GM23338 (cell line): ENCODE data around the gene C2orf42. TPM values are rescaled to one million over a fixed set of nuclear protein-coding genes. Genes with fewer than 3 reads are reported as not detected.
A peak's percentile ranks its signal among the peaks of the same experiment; 100 is the strongest.

Experiments used
- ATAC-seq: fragments of 200-7000 bp; cut with Tn5 transposase; 3 replicates; pipeline ENCODE4 v1.9.1; 2020
- DNase-seq: peaks from one replicate; pipeline ENCODE4 v3.0.0-alpha.2; 2015; ENCODE audit warnings: low spot score
- H2AFZ ChIP-seq: fragments of 200-600 bp; sonication (generic); 2 replicates; pipeline ENCODE4 v1.8.0; 2016; ENCODE audit warnings: antibody characterized with exemption, mild to moderate bottlenecking, moderate library complexity
- H3F3A ChIP-seq: fragments of 200-600 bp; sonication (generic); replicated peaks from 2 replicates; pipeline ENCODE4 v1.8.0; 2017; ENCODE audit warnings: antibody characterized with exemption, mixed run types, low read depth
- H3K27ac ChIP-seq: fragments of 200-600 bp; sonication (generic); 2 replicates; pipeline ENCODE4 v1.6.1; 2016; ENCODE audit warnings: low read depth
- H3K27me3 ChIP-seq: fragments of 200-600 bp; sonication (generic); 2 replicates; pipeline ENCODE4 v1.8.0; 2016; ENCODE audit warnings: mild to moderate bottlenecking, mixed run types, moderate library complexity; ENCODE audit not compliant: insufficient read depth
- H3K36me3 ChIP-seq: fragments of 200-600 bp; sonication (generic); 2 replicates; pipeline ENCODE4 v1.8.0; 2016; ENCODE audit warnings: mild to moderate bottlenecking; ENCODE audit not compliant: insufficient read depth
- H3K4me1 ChIP-seq: fragments of 200-600 bp; sonication (generic); 2 replicates; pipeline ENCODE4 v1.8.0; 2016; ENCODE audit warnings: mild to moderate bottlenecking, moderate library complexity; ENCODE audit not compliant: insufficient read depth
- H3K4me2 ChIP-seq: fragments of 200-600 bp; sonication (generic); 2 replicates; pipeline ENCODE4 v1.7.1; 2017; ENCODE audit warnings: mixed run types
- H3K4me3 ChIP-seq: fragments of 200-600 bp; sonication (generic); 2 replicates; pipeline ENCODE4 v1.6.1; 2016; ENCODE audit warnings: mixed run types
- H3K79me2 ChIP-seq: fragments of 200-600 bp; sonication (generic); replicated peaks from 2 replicates; pipeline ENCODE4 v1.8.0; 2017; ENCODE audit warnings: mild to moderate bottlenecking; ENCODE audit not compliant: insufficient read depth
- H3K9me2 ChIP-seq: fragments of 200-600 bp; sonication (generic); 2 replicates; pipeline ENCODE4 v1.8.0; 2017; ENCODE audit not compliant: insufficient read depth
- H4K20me1 ChIP-seq: fragments of 200-600 bp; sonication (generic); replicated peaks from 2 replicates; pipeline ENCODE4 v1.8.0; 2017; ENCODE audit warnings: mild to moderate bottlenecking; ENCODE audit not compliant: insufficient read depth
- H3K27ac Mint-ChIP-seq: 2 replicates; pipeline ENCODE4 v1.8.0; 2020; ENCODE audit warnings: inconsistent platforms, mild to moderate bottlenecking, moderate library complexity, mixed read lengths
- H3K27me3 Mint-ChIP-seq: 3 replicates; pipeline ENCODE4 v1.8.0; 2022; ENCODE audit warnings: low read depth, mild to moderate bottlenecking, moderate library complexity, mixed read lengths, inconsistent platforms; ENCODE audit not compliant: insufficient read depth, poor library complexity
- H3K36me3 Mint-ChIP-seq: 3 replicates; pipeline ENCODE4 v1.8.0; 2021; ENCODE audit warnings: low read depth, mild to moderate bottlenecking, inconsistent platforms, moderate library complexity, mixed read lengths
- H3K4me1 Mint-ChIP-seq: 3 replicates; pipeline ENCODE4 v1.8.0; 2020; ENCODE audit warnings: mild to moderate bottlenecking, inconsistent platforms, mixed read lengths
- H3K4me3 Mint-ChIP-seq: 3 replicates; pipeline ENCODE4 v1.8.0; 2021; ENCODE audit warnings: moderate library complexity, mild to moderate bottlenecking, inconsistent platforms, mixed read lengths
- H3K9me3 Mint-ChIP-seq: 3 replicates; pipeline ENCODE4 v1.8.0; 2020; ENCODE audit warnings: moderate library complexity, mild to moderate bottlenecking, inconsistent platforms, mixed read lengths
- CREB1 ChIP-seq: fragments of 250-450 bp; sonication (Bioruptor Pico); IDR thresholded peaks from 2 replicates; pipeline ENCODE4 v1.5.0; 2020; ENCODE audit warnings: low read depth, mild to moderate bottlenecking, moderate library complexity
- CTCF ChIP-seq, 2 experiments: fragments of 200-600 bp in 1 of 2; sonication (generic) in 1 of 2; conservative IDR thresholded peaks; 2 replicates each; pipeline versions ENCODE4 v1.5.1 to v1.6.1; 2016 to 2017; ENCODE audit warnings: antibody characterized with exemption in 2 of 2, low read depth in 2 of 2, mild to moderate bottlenecking in 2 of 2, moderate library complexity in 1 of 2
- ETS1 ChIP-seq: IDR thresholded peaks from 2 replicates; pipeline ENCODE4 v1.6.1; 2016; ENCODE audit warnings: antibody characterized with exemption
- EZH2 ChIP-seq: fragments of 200-600 bp; sonication (generic); IDR thresholded peaks from one replicate; pipeline ENCODE4 v1.8.0; 2017; ENCODE audit warnings: antibody characterized with exemption, mild to moderate bottlenecking, low read depth; ENCODE audit not compliant: unreplicated experiment
- NANOG ChIP-seq: IDR thresholded peaks from 2 replicates; pipeline ENCODE4 v1.6.1; 2016; ENCODE audit warnings: antibody characterized with exemption, borderline replicate concordance
- POLR2AphosphoS5 ChIP-seq: IDR thresholded peaks from 2 replicates; pipeline ENCODE4 v1.6.1; 2016; ENCODE audit warnings: antibody characterized with exemption, low read depth
- REST ChIP-seq: IDR thresholded peaks from one replicate; pipeline ENCODE4 v1.6.1; 2018; ENCODE audit warnings: antibody characterized with exemption; ENCODE audit not compliant: unreplicated experiment
- ZNF331 ChIP-seq: fragments of 250-450 bp; sonication (Bioruptor Pico); IDR thresholded peaks from 2 replicates; pipeline ENCODE4 v1.5.0; 2020; ENCODE audit warnings: low read depth, mild to moderate bottlenecking, moderate library complexity
- ZNF462 ChIP-seq: fragments of 250-450 bp; sonication (Bioruptor Pico); IDR thresholded peaks from 2 replicates; pipeline ENCODE4 v1.5.0; 2020; ENCODE audit warnings: mild to moderate bottlenecking, moderate library complexity
- polyA plus RNA-seq: library from polyadenylated mRNA; unstranded; fragments of >200 nt; fragmentation: Nextera tagmentation; extraction: Ambion mirVana; gene quantifications from 2 replicates; pipeline ENCODE4 v1.2.1, GENCODE V29; 2016
- total RNA-seq: library from RNA; depleted of rRNA; stranded (reverse); fragments of >200 nt; shearing (Covaris generic); gene quantifications from 2 replicates; pipeline ENCODE4 v1.2.3, GENCODE V29; 2014

Gene C2orf42
- total and polyA plus RNA-seq, 2 experiments from 2014 or later = 4.3 to 6.9 TPM

- no peak for TF ChIP-seq CREB1 (CRISPR knock-in tag)
- no peak for TF ChIP-seq REST
- TF ChIP-seq POLR2AphosphoS5 = no peak
- no peak for TF ChIP-seq ZNF331 (CRISPR knock-in tag)
Observed at GRCh38 chr2:70191244-70191735, 471 bp upstream of the C2orf42 start (continued).

- Histone ChIP-seq H3K9me2 (no peaks in the 10 kb centered on the region), H3K27ac (no peak overlapping the region), H3K4me2 (no peak overlapping the region), H3K79me2 (no peaks in the 10 kb centered on the region), H4K20me1 (no peaks in the 10 kb centered on the region; the same call in 1 of the 2 replicates), H3K4me3 (no peak overlapping the region), H3K27me3 (no peaks in the 10 kb centered on the region), H3K4me1 (0 out of 2 replicates have a peak, but pooled peaks cover 3% of the 10 kb centered on the region), H3F3A (peaks cover 7% of the 10 kb centered on the region), H3K36me3 (no peaks in the 10 kb centered on the region), H2AFZ (no peak overlapping the region)
- no peaks in the 10 kb centered on the region for H3K36me3 Mint-ChIP-seq
- DNase-seq (no peak), ATAC-seq (no peak)
- peaks cover 5% of the 10 kb centered on the region for H3K27me3 Mint-ChIP-seq
- H3K4me1 Mint-ChIP-seq = peaks cover 10% of the 10 kb centered on the region; the same call in 2 of the 3 replicates
- H3K4me3 Mint-ChIP-seq = 0 out of 3 replicates have a peak overlapping the region, but pooled peaks have one; percentile 3
- no peak overlapping the region for H3K27ac Mint-ChIP-seq
- H3K9me3 Mint-ChIP-seq = no peaks in the 10 kb centered on the region; the same call in 1 of the 3 replicates
- TF ChIP-seq ETS1 (no peak), ZNF462 (CRISPR knock-in tag) (no peak), ZNF331 (CRISPR knock-in tag) (no peak), NANOG (no peak), EZH2 (no peak), CTCF (conservative IDR thresholded peaks at IDR 0.05; ENCODE audit: low read depth in 2 of 2) (no peak)
Observed at GRCh38 chr2:70188460-70188859, 2.4 kb downstream of the C2orf42 start.
